SK-N-SH (cell line): ENCODE data around the gene MSL1. TPM values are rescaled to one million over a fixed set of nuclear protein-coding genes. Genes with fewer than 3 reads are reported as not detected.
A peak's percentile ranks its signal among the peaks of the same experiment; 100 is the strongest.

Source experiments
- CTCF ChIA-PET: fragments of 300-600, 350-600 bp; formaldehyde crosslinking; extraction: SDS; loops from one replicate; lab custom pipeline; 2021; lab: Yijun Ruan, JAX
- POLR2A ChIA-PET: fragments of 350-600 bp; sonication (Branson Sonifier 250); formaldehyde crosslinking; extraction: SDS; loops from one replicate; lab custom pipeline; 2020; ENCODE audit warnings: antibody characterized with exemption, inconsistent platforms; lab: Yijun Ruan, JAX
- DNase-seq: peaks from one replicate; pipeline ENCODE4 v3.0.0; 2012
- H2AFZ ChIP-seq: fragments of 200-600 bp; sonication (generic); 2 replicates; pipeline ENCODE4 v1.8.1; 2016; ENCODE audit warnings: antibody characterized with exemption, mild to moderate bottlenecking, low read depth
- H3F3A ChIP-seq: fragments of 200-600 bp; sonication (generic); replicated peaks from 2 replicates; pipeline ENCODE3; 2016; ENCODE audit warnings: antibody characterized with exemption, mild to moderate bottlenecking; ENCODE audit not compliant: insufficient read depth
- H3K27ac ChIP-seq, 2 experiments: fragments of 200-500 bp in 1 of 2; fragments of 200-600 bp in 1 of 2; sonication (Bioruptor generic) in 1 of 2; sonication (generic), shearing (Covaris generic) in 1 of 2; 2 replicates each; pipeline versions ENCODE4 v1.5.1 to v1.6.1; 2014 to 2016; ENCODE audit warnings: low read depth in 2 of 2, inconsistent platforms in 1 of 2, low read length in 1 of 2, mild to moderate bottlenecking in 1 of 2, mixed read lengths in 1 of 2
- H3K27me3 ChIP-seq: fragments of 200-600 bp; sonication (generic), shearing (Covaris generic); 2 replicates; pipeline ENCODE4 v1.6.1; 2016; ENCODE audit warnings: mixed run types; ENCODE audit not compliant: insufficient read depth
- H3K36me3 ChIP-seq, 2 experiments: fragments of 200-500 bp in 1 of 2; fragments of 200-600 bp in 1 of 2; sonication (Bioruptor generic) in 1 of 2; sonication (generic) in 1 of 2; replicated peaks in 1 of 2; 2 replicates each; pipeline versions ENCODE3 to v1.5.1; 2014 to 2016; ENCODE audit warnings: low read length in 1 of 2, mild to moderate bottlenecking in 1 of 2; ENCODE audit not compliant: insufficient read depth in 2 of 2, control insufficient read depth in 1 of 2
- H3K4me1 ChIP-seq, 2 experiments: fragments of 200-500 bp in 1 of 2; fragments of 200-600 bp in 1 of 2; sonication (Bioruptor generic) in 1 of 2; sonication (generic), shearing (Covaris generic) in 1 of 2; 2 replicates each; pipeline versions ENCODE4 v1.5.1 to v1.6.1; 2014 to 2016; ENCODE audit warnings: low read depth in 1 of 2, low read length in 1 of 2, mixed run types in 1 of 2; ENCODE audit not compliant: insufficient read depth in 2 of 2, control insufficient read depth in 1 of 2
- H3K4me2 ChIP-seq: fragments of 200-600 bp; sonication (generic), shearing (Covaris generic); 2 replicates; pipeline ENCODE4 v1.6.1; 2017; ENCODE audit warnings: mixed run types
- H3K4me3 ChIP-seq, 2 experiments: fragments of 200-500 bp in 1 of 2; fragments of 200-600 bp in 1 of 2; sonication (Bioruptor generic) in 1 of 2; sonication (generic), shearing (Covaris generic) in 1 of 2; 2 replicates each; pipeline versions ENCODE4 v1.5.1 to v1.8.1; 2014 to 2016; ENCODE audit warnings: low read depth in 2 of 2, inconsistent platforms in 1 of 2, low read length in 1 of 2, mild to moderate bottlenecking in 1 of 2, mixed read lengths in 1 of 2, moderate library complexity in 1 of 2
- H3K79me2 ChIP-seq: fragments of 200-600 bp; sonication (generic); 2 replicates; pipeline ENCODE4 v1.8.1; 2017; ENCODE audit warnings: mild to moderate bottlenecking; ENCODE audit not compliant: insufficient read depth
- H3K9ac ChIP-seq: fragments of 200-600 bp; sonication (generic); 2 replicates; pipeline ENCODE4 v1.6.1; 2017; ENCODE audit warnings: mixed run types
- H3K9me2 ChIP-seq: fragments of 200-600 bp; sonication (generic); 2 replicates; pipeline ENCODE4 v1.6.1; 2017; ENCODE audit warnings: mixed run types
- H3K9me3 ChIP-seq: fragments of 200-600 bp; sonication (generic); 2 replicates; pipeline ENCODE4 v1.6.1; 2017; ENCODE audit warnings: mixed run types, mild to moderate bottlenecking, moderate library complexity
- H4K20me1 ChIP-seq: fragments of 200-600 bp; sonication (generic); 2 replicates; pipeline ENCODE4 v1.6.1; 2017; ENCODE audit warnings: mild to moderate bottlenecking, mixed run types; ENCODE audit not compliant: insufficient read depth
- CHD2 ChIP-seq: fragments of 150-350 bp; IDR thresholded peaks from 2 replicates; pipeline ENCODE4 v1.6.1; 2018; ENCODE audit warnings: low read length; ENCODE audit not compliant: partially characterized antibody
- EZH2phosphoT487 ChIP-seq: fragments of 200-600 bp; sonication (generic); IDR thresholded peaks from 2 replicates; pipeline ENCODE4 v1.6.1; 2017; ENCODE audit warnings: low read depth, mixed run types, mild to moderate bottlenecking, antibody characterized with exemption, moderate library complexity, borderline replicate concordance
- FOXJ3 ChIP-seq: sonication (generic); formaldehyde crosslinking; IDR thresholded peaks from 2 replicates; pipeline ENCODE4 v1.5.1; 2020; ENCODE audit warnings: mild to moderate bottlenecking, missing genetic modification reagents
- GATA2 ChIP-seq: sonication (generic); formaldehyde crosslinking; IDR thresholded peaks from 2 replicates; pipeline ENCODE4 v1.5.0; 2020; ENCODE audit warnings: mild to moderate bottlenecking, missing genetic modification reagents
- JUND ChIP-seq: IDR thresholded peaks from 2 replicates; pipeline ENCODE4 v1.4.0; 2012
- MXI1 ChIP-seq: IDR thresholded peaks from 2 replicates; pipeline ENCODE4 v1.6.1; 2012; ENCODE audit warnings: mild to moderate bottlenecking, low read depth, low read length, improper control_type of control experiment
- NFIC ChIP-seq: IDR thresholded peaks from 2 replicates; pipeline ENCODE4 v1.4.0; 2012; ENCODE audit warnings: borderline replicate concordance
- NRF1 ChIP-seq: IDR thresholded peaks from 2 replicates; pipeline ENCODE4 v1.6.1; 2012; ENCODE audit warnings: low read depth, mild to moderate bottlenecking, low read length
- POLR2AphosphoS5 ChIP-seq: IDR thresholded peaks from 2 replicates; pipeline ENCODE4 v1.6.1; 2012; ENCODE audit warnings: low read depth, low read length
- RAD21 ChIP-seq: IDR thresholded peaks from 2 replicates; pipeline ENCODE4 v1.6.1; 2012; ENCODE audit warnings: mild to moderate bottlenecking, low read length
- SIN3A ChIP-seq: IDR thresholded peaks from 2 replicates; pipeline ENCODE4 v1.6.1; 2012; ENCODE audit warnings: low read depth, mild to moderate bottlenecking, low read length, moderate library complexity, borderline replicate concordance
- TAF1 ChIP-seq: IDR thresholded peaks from 2 replicates; pipeline ENCODE4 v1.6.1; 2012; ENCODE audit warnings: low read depth, mild to moderate bottlenecking, low read length, moderate library complexity, borderline replicate concordance
- TCF12 ChIP-seq: IDR thresholded peaks from 2 replicates; pipeline ENCODE4 v1.4.0; 2012
- TEAD4 ChIP-seq: IDR thresholded peaks from 2 replicates; pipeline ENCODE4 v1.4.0; 2012; ENCODE audit warnings: mild to moderate bottlenecking, borderline replicate concordance; ENCODE audit not compliant: insufficient read depth
- USF2 ChIP-seq: fragments of 150-350 bp; IDR thresholded peaks from 2 replicates; pipeline ENCODE4 v1.6.1; 2017; ENCODE audit warnings: antibody characterized with exemption, low read length, low read depth, borderline replicate concordance
- YY1 ChIP-seq: IDR thresholded peaks from 2 replicates; pipeline ENCODE4 v1.4.0; 2012; ENCODE audit warnings: low read depth, mild to moderate bottlenecking
- WGBS: methylation state at CpG from one replicate; pipeline ENCODE4 v1.1.6; 2017; ENCODE audit warnings: low lambda C conversion rate; 5-methylcytosine and 5-hydroxymethylcytosine counted together
- polyA plus RNA-seq, 3 experiments: library from polyadenylated mRNA; depleted of rRNA; stranded (reverse); fragments of >200 nt; gene quantifications; 2 replicates each; pipeline ENCODE4 v1.2.3, GENCODE V29; 2012
- TF ChIP-seq, protein P1 (sequence below): IDR thresholded peaks from 2 replicates; pipeline ENCODE4 v1.4.0; 2012; ENCODE audit warnings: low read depth
- TF ChIP-seq, protein P2 (sequence below): IDR thresholded peaks from 2 replicates; pipeline ENCODE4 v1.6.1; 2012; ENCODE audit warnings: mild to moderate bottlenecking, low read depth, low read length, moderate library complexity

MSL1 gene
- polyA plus RNA-seq, 1 of the 3 experiments (the other 2 are of a cell fraction) = 30.2 TPM

DNA sequence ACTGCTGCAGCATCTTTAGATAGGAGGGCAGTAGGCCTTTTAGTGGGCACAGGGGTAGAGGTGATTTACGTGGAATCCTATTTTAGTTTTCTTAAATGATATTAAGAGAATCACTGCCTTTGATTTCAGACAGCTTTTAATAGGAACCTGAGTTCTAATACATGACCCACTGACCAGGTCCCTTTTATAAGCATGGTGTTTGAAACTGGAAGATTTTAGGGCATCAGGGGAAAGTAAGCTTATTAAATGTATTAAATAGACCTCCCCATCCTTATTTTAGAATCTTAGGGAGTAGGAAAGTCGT lies 2.0 kb downstream of the MSL1 start (continued):
- TF ChIP-seq SIN3A (no peak), GATA2 (CRISPR knock-in tag) (no peak), USF2 (no peak), JUND (no peak), YY1 (no peak)

DNA sequence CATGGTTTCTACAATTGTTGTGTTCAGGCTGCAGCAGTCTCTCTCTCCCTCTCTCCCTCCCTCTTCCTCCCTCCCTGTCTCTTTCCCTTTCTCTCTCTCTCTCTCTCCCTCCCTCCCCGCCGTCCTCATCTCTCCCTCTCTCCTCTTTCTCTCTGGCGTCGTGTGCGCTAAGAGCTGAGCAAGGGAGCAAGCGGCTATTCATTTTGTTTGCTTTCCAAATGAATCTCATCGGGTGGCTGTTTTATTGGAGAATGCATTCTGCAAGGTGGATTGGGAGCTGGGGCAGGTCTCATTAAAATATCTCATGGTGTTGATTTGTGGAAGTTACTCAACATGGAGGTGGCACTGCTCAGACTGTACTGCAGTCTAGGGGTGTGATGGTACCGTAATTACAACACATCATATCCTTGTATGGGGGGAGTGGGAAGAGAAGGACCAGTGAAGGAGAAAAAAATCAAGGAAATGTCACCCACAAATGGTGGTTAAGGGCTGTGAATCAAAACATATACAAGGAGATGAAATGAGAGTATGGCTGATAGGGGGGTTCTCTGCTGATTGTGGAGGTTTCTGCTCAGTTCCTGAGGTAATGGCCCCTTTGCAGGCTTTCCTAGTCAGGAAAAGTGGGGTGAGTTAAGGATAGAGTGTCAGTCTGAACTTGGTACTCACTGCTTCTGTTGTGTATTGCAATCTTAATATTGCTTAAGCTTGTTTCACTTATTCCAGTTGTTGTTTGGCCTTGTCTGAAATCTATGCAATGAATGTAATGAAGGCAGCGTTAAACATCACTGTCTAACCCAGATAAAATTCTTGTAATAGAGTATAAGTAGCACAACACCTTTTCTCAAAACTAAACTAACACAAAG lies 2.7 kb downstream of the MSL1 start:
- no peak for DNase-seq
- WGBS = 12% methylated on average over 9 of the region's 9 CpGs
- peak overlapping the region; percentile 16 to 92; a peak in 1 of 4 replicates for H3K27ac ChIP-seq
- ChIA-PET POLR2A (interaction anchor here (1.7 to 3.1 kb wide), 4 partner anchors 9 to 15 kb away, joined by 3 to 20 read pairs (median 11); partner anchors contain the start of gene CASC3), CTCF (interaction anchor here (0.6 to 3.9 kb wide), 11 partner anchors 10 to 97 kb away, joined by 3 to 34 read pairs (median 5); partner anchors contain the start of gene CASC3)
- no peak for TF ChIP-seq GATA2 (CRISPR knock-in tag)
- TF ChIP-seq NFIC = no peak
- no peak for TF ChIP-seq NRF1
- TF ChIP-seq, protein P1, sequence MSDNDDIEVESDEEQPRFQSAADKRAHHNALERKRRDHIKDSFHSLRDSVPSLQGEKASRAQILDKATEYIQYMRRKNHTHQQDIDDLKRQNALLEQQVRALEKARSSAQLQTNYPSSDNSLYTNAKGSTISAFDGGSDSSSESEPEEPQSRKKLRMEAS = 0 out of 2 replicates have a peak, but pooled peaks have one; percentile 29
- no peak for TF ChIP-seq USF2
- TF ChIP-seq MXI1 = no peak
- no peak for TF ChIP-seq CHD2
- peaks cover 89% of the 10 kb centered on the region for H3K79me2 ChIP-seq
- H2AFZ ChIP-seq = no peak overlapping the region
- no peaks in the 10 kb centered on the region for H3K9me2 ChIP-seq
- no peaks in the 10 kb centered on the region for H3K9me3 ChIP-seq
- H3K9ac ChIP-seq = peak overlapping the region; percentile 98
- H4K20me1 ChIP-seq = peaks cover 31% of the 10 kb centered on the region
- H3K27me3 ChIP-seq = no peaks in the 10 kb centered on the region
- no peaks in the 10 kb centered on the region for H3F3A ChIP-seq
- H3K4me2 ChIP-seq = peak overlapping the region; percentile 97
- peaks cover 21 to 29% of the 10 kb centered on the region in 2 experiments for H3K36me3 ChIP-seq
- peak overlapping the region; percentile 81 to 99 for H3K4me3 ChIP-seq
- peaks cover 6 to 7% of the 10 kb centered on the region in 2 experiments; a peak in 2 of 4 replicates for H3K4me1 ChIP-seq

DNA sequence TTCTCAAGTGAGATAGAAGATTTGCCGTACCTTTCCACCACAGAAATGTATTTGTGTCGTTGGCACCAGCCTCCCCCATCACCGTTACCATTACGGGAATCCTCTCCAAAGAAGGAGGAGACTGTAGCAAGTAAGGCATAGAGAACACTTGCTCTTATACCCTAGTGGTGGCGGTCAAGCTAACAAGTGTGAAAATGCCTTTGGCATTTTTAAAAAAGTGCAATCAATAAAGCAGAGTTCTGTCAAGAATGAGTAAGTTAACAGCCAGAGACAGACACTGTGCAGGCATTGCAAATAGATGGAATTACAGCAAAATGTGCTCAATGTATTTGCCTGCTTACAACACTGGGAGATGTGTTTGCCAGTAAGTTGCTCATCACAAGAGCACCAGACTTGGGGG lies 7.7 kb downstream of the MSL1 start:
- Histone ChIP-seq H3K36me3 (peaks cover 68 to 73% of the 10 kb centered on the region in 2 experiments), H3K9me3 (no peaks in the 10 kb centered on the region), H3K4me3 (no peak overlapping the region), H3K9me2 (no peaks in the 10 kb centered on the region), H3F3A (peaks cover 23% of the 10 kb centered on the region), H2AFZ (no peak overlapping the region), H3K27me3 (no peaks in the 10 kb centered on the region), H3K27ac (no peak overlapping the region), H3K4me2 (no peak overlapping the region), H3K4me1 (peaks cover 0 to 4% of the 10 kb centered on the region in 2 experiments; a peak in 1 of 4 replicates), H3K79me2 (peaks cover 81% of the 10 kb centered on the region), H3K9ac (no peak overlapping the region), H4K20me1 (peaks cover 17% of the 10 kb centered on the region)
- 93% methylated on average over 5 of the region's 5 CpGs for WGBS
- ChIA-PET POLR2A (no interaction called here), CTCF (interaction anchor here (1.6 to 2.5 kb wide), 2 partner anchors 10 to 65 kb away, joined by 3 to 9 read pairs; partner anchors contain the start of gene CASC3)
- no peak for DNase-seq
- TF ChIP-seq FOXJ3 (CRISPR knock-in tag) = no peak
- no peak for TF ChIP-seq JUND
- TF ChIP-seq POLR2AphosphoS5 = no peak
- TF ChIP-seq TCF12 = no peak
- TF ChIP-seq, protein P2, sequence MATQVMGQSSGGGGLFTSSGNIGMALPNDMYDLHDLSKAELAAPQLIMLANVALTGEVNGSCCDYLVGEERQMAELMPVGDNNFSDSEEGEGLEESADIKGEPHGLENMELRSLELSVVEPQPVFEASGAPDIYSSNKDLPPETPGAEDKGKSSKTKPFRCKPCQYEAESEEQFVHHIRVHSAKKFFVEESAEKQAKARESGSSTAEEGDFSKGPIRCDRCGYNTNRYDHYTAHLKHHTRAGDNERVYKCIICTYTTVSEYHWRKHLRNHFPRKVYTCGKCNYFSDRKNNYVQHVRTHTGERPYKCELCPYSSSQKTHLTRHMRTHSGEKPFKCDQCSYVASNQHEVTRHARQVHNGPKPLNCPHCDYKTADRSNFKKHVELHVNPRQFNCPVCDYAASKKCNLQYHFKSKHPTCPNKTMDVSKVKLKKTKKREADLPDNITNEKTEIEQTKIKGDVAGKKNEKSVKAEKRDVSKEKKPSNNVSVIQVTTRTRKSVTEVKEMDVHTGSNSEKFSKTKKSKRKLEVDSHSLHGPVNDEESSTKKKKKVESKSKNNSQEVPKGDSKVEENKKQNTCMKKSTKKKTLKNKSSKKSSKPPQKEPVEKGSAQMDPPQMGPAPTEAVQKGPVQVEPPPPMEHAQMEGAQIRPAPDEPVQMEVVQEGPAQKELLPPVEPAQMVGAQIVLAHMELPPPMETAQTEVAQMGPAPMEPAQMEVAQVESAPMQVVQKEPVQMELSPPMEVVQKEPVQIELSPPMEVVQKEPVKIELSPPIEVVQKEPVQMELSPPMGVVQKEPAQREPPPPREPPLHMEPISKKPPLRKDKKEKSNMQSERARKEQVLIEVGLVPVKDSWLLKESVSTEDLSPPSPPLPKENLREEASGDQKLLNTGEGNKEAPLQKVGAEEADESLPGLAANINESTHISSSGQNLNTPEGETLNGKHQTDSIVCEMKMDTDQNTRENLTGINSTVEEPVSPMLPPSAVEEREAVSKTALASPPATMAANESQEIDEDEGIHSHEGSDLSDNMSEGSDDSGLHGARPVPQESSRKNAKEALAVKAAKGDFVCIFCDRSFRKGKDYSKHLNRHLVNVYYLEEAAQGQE = no peak
- no peak for TF ChIP-seq TAF1
- TF ChIP-seq EZH2phosphoT487 = no peak
- TF ChIP-seq TEAD4 = no peak
- TF ChIP-seq RAD21 = no peak
- TF ChIP-seq NFIC = no peak
- no peak for TF ChIP-seq NRF1
